Hematopoietic multipotent progenitor cell (in vitro differentiated cells): ENCODE data around the gene SERINC5. TPM values are rescaled to one million over a fixed set of nuclear protein-coding genes. Genes with fewer than 3 reads are reported as not detected.
A peak's percentile ranks its signal among the peaks of the same experiment; 100 is the strongest.

Experiments used
- DNase-seq, 3 donors: peaks; one replicate each; pipeline ENCODE4 v3.0.0-alpha.2; 2011 to 2015; ENCODE audit warnings: low read depth in 2 of 3, low spot score in 2 of 3
- total RNA-seq: library from RNA; depleted of rRNA; stranded (reverse); fragments of >200 nt; gene quantifications from one replicate; pipeline ENCODE4 v1.2.3, GENCODE V29; 2012

The SERINC5 gene
- total RNA-seq, 1 donor = 13.7 TPM

- no peak for DNase-seq
Observed at GRCh38 chr5:80255431-80255810, 427 bp downstream of the SERINC5 start.

- peak in 1 of 3 donors; percentile 65 for DNase-seq
Observed at GRCh38 chr5:80254767-80255430, 949 bp downstream of the SERINC5 start.

- no peak for DNase-seq
Observed at GRCh38 chr5:80251636-80252035, 4.2 kb downstream of the SERINC5 start.

GRCh38 chr5:80250801-80251200, 5.0 kb downstream of the SERINC5 start:
- DNase-seq = no peak

GRCh38 chr5:80249901-80250300, 5.9 kb downstream of the SERINC5 start:
- no peak for DNase-seq

- DNase-seq = no peak
Observed at GRCh38 chr5:80248378-80248777, 7.5 kb downstream of the SERINC5 start.

- no peak for DNase-seq
Observed at GRCh38 chr5:80246995-80247729, 8.7 kb downstream of the SERINC5 start.

GRCh38 chr5:80246001-80246758, 9.7 kb downstream of the SERINC5 start:
- DNase-seq = no peak

GRCh38 chr5:80243567-80243966, 12.3 kb downstream of the SERINC5 start:
- DNase-seq = no peak

GRCh38 chr5:80242849-80243248, 13.0 kb downstream of the SERINC5 start:
- DNase-seq = no peak

- peak in 1 of 3 donors; percentile 73 for DNase-seq
Observed at GRCh38 chr5:80240368-80240986, 15.4 kb downstream of the SERINC5 start.

- no peak for DNase-seq
Observed at GRCh38 chr5:80239680-80240367, 16.0 kb downstream of the SERINC5 start.

GRCh38 chr5:80238778-80239679, 16.8 kb downstream of the SERINC5 start:
- DNase-seq = peak in 1 of 3 donors; percentile 53

GRCh38 chr5:80238097-80238496, 17.8 kb downstream of the SERINC5 start:
- DNase-seq = no peak

- DNase-seq = no peak
Observed at GRCh38 chr5:80237243-80237642, 18.6 kb downstream of the SERINC5 start.

- DNase-seq = no peak
Observed at GRCh38 chr5:80234116-80234948, 21.5 kb downstream of the SERINC5 start.

GRCh38 chr5:80231693-80232092, 24.2 kb downstream of the SERINC5 start:
- no peak for DNase-seq

- no peak for DNase-seq
Observed at GRCh38 chr5:80231243-80231642, 24.6 kb downstream of the SERINC5 start.
